Erythroblast (primary cell): ENCODE results near the gene FAM163B.
A peak's percentile ranks its signal among the peaks of the same experiment; 100 is the strongest.

Experiments
- DNase-seq, 2 experiments: peaks; one replicate each; lab custom pipeline; 2025; lab: John Stamatoyannopoulos, UW
- GATA1 ChIP-seq: IDR thresholded peaks from 2 replicates; pipeline ENCODE4 v1.6.1; 2011; ENCODE audit warnings: low read depth, mild to moderate bottlenecking, control low read depth, low read length, moderate library complexity
- POLR2A ChIP-seq: IDR thresholded peaks from 2 replicates; pipeline ENCODE4 v1.6.1; 2011; ENCODE audit warnings: mild to moderate bottlenecking, low read length

Gene FAM163B

DNA sequence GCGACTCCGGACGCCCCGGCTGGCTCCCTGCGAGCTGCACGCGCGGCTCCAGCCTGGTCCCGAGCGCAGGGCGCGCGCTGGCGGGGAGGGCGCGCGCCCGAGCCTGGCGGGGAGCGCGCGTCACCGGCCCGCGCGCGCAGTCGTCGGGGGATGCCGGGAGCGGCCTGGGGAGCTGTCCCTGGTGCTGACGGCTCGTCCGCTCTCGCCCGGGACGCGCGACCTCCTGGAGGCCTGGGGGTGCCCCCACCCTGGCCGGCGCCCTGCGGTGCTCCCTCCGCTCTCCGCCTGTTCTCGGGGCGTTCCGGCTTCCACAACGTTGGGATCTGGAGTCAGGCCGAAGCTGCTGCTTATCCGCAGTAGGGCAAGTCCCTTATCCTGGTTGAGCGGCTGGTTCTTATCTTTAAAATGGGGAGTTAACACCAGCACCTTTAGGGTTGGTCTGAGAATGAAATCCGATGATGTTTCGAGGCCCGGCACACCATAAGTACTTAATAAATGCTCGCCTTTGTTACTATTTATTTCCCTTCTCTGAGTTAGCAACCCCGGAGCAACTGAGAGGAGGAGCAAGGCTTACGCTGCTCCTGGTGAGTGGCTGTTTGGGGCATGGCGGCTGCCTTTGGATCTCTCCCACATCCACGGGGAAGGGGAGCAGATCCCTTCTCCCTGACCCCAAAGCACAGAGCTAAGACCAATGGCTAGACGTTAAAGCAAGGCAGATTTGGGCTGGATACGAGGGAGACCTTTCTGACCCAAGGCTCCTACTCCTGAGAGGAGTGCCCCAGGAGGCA lies at the start of gene FAM163B:
FAM163B (minus strand) TSS at position 79 of the 788 bp plus-strand sequence. CDS start 29,166 bp downstream, outside the sequence.
- TF ChIP-seq GATA1 = no peak
- TF ChIP-seq POLR2A = no peak
- DNase-seq = peak; percentile 52

DNA sequence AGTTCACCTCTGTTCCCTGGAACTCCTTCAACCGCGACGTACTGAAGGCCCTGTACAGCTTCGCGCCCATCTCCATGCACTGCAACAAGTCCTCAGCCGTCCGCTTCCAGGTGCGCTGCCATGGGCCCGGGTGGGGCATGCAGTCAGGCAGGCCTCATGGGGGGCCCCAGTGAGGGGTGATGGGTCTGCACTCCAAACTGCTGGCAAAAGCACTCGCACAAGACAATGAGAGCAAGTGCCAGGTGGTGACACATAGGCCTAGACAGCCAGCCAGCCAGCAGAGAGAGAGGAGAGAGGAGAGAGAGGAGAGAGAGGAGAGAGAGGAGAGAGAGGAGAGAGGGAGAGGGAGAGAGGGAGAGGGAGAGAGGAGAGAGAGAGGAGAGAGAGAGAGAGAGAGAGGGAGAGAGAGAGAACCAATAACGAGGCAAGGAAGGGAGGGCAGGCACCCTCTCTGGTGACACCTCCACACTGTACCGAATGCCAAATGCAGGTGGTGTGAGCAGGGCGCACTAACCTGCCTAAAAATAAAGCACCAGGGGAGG lies 48.0 kb upstream of the FAM163B start:
- TF ChIP-seq GATA1 = no peak
- TF ChIP-seq POLR2A = no peak

DNA sequence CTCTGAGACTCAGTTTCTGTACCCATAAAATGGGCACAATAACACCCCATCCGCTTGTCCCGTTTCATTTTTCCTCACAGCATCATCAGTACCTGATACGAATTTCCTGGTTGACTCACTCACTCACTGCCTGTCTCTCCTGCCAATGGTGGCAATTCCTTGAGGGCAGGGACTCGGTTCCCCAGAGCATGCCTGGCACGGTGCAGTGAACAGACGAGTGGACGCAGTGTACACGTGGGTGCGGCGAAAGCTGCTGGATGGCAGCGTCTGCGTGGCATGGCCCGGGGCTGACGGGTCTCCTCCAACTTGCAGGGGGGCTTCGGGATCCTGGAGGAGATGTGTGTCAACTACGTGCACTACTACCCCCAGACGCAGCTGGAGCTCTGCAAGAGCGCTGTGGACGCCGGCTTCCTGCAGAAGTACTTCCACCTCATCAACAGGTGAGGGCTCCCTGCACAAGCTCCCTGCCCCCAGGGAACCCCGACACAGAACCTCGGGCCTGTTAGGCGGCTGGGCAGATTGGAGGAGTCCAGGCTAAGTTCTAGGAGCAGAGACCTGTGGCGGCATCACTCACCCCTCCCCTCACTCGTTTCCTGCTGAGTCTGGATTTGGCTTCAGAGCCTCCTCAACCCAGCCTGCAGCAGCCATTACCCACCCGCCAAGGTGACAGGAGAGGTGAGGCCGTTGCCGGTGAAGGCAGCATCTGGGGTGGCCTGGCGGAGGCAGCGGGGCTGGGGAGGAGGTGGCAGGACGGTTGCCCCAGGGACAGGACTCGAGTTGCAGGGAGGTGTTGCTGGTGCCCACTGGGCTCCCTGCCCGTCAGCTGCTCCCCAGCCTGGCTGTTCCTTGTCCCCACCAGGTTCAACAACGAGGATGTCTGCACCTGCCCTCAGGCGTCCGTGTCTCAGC lies 47.3 kb upstream of the FAM163B start:
- DNase-seq = no peak
- no peak for TF ChIP-seq POLR2A
- no peak for TF ChIP-seq GATA1

More for the DNA sequence above, 48.0 kb upstream of the FAM163B start:
- no peak for DNase-seq

DNA sequence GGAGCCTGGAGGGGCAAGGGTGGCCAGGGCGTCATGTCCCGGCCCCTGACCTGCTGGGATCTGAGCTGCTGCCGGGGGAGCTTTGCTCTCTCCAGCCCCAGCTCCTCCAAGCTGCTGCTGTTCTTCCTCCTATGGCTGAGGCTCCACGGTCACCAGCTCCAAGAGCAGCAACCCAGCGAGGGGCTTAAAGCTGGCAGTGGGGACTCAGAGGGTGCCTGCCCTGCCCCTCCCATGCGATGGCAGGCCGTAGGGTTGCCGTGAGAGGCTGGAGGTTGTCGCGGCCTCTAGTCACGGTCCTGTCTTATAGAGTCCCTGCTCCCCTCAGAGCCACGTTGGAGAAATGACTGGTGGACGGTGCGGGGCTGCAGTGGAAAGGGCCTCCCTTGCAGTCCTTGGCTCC lies 46.5 kb upstream of the FAM163B start:
- no peak for DNase-seq
- TF ChIP-seq POLR2A (no peak), GATA1 (no peak)

DNA sequence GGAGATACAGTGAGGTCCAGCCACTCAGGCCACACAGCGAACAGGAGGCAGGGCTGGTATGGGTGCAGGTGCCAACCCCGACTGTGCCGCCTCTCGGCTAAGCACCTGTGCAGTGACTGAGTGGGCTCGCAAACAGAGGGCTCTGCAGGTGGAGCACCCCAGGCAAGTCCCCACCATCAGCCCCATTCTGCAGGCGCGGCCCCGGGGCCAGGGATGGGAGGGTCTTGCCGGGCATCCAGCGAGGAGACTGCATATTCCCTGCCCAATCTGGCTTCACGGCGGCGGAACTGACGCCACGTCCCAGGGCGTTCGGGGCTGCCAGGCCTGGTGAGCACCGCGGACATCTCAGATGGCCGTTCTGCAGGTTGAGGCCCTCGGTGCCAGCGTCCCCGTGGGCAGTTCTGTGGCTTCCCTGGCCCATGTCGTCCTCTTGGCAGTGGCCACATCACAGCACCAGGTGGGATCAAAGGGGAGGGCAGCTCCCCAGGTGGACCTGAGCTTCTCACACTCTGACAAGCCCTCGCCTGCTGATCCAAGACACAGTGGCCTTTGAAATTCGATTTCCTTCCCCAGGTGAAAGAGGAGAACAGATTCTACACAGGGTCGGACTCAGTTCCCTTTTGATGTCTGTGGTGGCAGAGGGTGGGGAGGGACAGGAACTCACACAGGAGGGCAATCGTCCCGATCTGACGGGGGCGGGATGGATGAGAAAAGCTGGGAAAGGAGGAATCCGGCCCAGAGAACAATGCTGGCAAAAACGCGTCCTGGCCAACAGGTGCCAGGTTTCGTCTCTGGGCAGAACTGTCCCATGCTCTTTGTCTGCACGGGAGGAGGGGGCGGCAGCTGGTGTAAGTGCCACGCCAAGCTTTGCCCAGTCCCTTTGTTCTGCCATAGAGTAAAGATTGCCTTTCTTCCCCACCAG lies 45.8 kb upstream of the FAM163B start:
- TF ChIP-seq POLR2A (no peak), GATA1 (no peak)
- no peak for DNase-seq

DNA sequence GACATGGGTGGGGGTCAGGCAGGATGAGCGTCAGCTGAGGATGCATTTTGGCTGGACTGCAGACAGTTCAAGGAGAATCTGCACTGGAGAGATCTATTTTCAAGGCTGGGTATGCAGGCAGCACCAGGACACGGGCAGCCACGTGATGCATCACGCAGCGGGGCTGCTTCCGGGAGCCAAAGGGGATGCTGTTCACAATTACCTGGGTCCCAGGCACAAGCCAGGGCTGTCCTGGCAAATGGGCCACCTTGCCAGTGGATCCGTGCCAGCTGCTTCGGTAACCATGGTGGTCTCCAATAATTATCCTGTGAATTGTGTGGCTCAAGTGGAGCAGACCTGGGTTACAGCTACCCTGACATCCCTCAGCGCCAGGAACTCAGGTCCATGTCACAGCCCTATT lies 44.4 kb upstream of the FAM163B start:
- TF ChIP-seq POLR2A = no peak

DNA sequence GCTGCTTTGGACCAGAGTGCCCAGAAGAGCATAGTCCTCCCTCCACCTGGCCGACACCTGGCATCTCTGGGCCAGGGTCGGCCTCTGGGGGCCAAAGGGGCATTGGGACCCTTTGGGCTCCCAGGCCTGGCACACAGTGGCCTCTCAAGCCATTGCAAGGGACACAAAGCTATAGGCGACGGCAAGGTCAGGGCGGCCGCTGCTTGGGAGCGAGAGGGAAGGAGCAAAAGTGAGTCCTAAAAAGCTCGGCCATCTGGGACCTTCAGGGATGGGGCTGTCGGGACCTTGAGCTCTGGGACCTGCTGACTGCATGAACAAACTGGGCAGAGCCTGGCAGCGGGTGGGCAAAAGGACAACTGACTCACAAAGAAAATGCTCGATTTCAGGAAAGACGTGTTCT lies 40.8 kb upstream of the FAM163B start:
- no peak for TF ChIP-seq POLR2A
- TF ChIP-seq GATA1 = no peak

More for the DNA sequence above, 44.4 kb upstream of the FAM163B start:
- DNase-seq = no peak

DNA sequence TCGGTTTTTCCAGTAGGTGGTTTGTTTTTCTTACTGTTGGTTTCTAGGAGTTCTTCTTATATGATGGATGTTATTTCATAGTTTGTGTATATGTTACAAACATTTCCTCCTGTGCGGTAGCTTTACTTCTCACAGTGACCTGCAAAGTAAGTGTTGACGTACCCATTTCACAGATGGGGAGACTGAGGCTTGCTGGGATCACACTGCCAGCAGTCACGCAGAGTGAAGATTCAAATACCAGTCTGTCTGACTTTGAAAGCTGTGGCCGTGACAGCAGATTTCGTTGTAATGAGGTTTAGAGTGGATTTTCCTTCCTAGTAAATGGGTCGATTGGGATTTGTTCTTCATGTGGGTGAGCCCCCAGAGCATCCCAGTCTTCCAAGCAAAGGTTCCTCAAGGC lies 40.0 kb upstream of the FAM163B start:
- TF ChIP-seq GATA1 (no peak), POLR2A (no peak)
- DNase-seq = no peak

More for the DNA sequence above, 40.8 kb upstream of the FAM163B start:
- no peak for DNase-seq

DNA sequence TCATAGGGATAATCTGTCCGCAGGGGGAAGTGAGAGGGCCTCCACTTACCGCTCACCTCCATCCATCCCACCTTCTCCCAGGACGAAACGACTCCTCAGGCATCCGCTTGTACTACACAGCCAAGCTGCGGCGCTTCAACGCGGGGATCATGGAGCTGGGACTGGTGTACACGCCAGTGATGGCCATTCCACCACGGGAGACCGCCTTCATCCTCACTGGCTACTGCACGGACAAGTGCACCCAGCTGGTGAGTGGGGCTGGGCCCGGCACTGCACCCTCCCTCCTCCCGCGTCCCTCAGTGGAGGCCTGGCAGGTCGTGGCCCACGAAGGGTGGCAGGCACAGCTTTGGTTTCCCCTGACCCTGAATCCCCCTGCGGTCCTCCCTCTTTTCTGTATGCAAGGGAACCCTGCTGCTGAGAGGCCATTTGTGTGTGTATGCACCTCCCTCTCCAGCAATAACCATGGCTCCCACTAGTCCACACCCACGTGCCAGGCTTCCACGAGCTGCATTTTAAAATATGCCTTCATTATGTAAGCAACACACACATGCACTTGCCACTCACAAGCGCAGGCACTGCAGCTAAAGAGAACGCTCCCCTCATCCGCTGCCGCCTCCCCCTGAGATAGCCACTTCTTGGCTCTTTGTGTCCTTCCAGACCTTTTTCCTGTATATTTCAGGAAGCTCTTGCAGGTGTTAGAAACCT lies 38.7 kb upstream of the FAM163B start:
- DNase-seq = no peak
- no peak for TF ChIP-seq POLR2A
- no peak for TF ChIP-seq GATA1

DNA sequence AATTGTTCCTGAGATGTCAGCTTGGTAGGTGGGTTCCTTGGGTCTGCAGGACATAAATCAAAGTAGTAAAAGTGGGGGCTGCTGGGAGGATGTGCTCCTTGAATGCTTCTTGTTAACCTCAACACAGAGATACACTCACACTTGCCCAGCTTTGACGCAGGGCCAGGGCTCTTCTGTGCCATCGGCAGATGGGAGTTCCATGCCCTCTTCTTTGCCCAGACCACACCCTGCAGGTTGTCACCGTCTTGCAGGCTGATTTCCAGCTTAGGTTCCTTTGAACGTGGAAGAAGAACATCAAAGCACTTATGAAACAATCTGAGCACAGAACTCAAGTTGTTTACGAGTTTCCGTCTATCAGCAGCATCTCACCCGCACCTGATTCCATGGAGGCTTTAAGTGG lies 38.0 kb upstream of the FAM163B start:
- TF ChIP-seq GATA1 = no peak
- TF ChIP-seq POLR2A = no peak
- DNase-seq = no peak

DNA sequence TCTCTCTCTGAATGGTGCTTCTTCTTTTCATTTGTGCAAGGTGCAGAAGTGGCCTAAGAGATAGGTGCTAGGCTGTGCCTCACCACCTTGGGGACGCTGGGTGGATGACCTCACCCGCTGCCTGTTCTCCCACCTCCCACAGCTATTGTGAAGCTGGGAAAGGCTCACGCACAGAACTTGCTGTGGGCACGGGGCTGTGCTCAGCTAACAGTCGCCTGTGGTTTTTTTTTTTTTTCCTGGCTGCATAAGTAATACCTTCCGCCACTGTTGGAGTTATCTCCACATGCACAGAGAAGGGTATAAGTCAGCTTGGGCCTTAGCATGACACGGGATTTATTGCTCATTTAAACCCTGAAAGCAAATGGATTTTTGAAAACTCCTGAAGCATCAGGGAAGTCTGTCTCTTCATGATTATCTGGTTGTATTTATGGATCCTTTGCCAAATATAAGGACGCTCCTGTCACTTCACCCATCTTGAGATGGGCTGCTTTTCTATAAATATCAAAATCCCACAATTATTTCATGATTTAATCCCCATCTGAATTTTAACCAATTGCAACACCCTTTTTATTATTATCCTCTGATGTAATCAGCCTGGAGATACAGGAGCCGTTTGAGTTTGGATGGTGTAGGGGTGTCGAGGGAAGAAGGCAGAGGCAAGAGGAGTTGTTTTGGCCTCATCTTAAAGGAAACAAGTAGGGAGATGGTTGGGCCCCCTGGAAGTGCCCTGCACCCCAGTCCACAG lies 36.0 kb upstream of the FAM163B start:
- no peak for DNase-seq
- TF ChIP-seq POLR2A (no peak), GATA1 (no peak)
